WTC11 (cell line): ENCODE data around the gene VGLL1.

ENCODE experiments used
- CTCF ChIP-seq: fragments of 200-600 bp; IDR thresholded peaks from 2 replicates; pipeline ENCODE4 v1.8.0; 2022; ENCODE audit warnings: antibody characterized with exemption
- NFYB ChIP-seq: sonication (generic); formaldehyde crosslinking; conservative IDR thresholded peaks from 2 replicates; pipeline ENCODE4 v1.8.0; 2022; ENCODE audit warnings: low read depth, missing genetic modification reagents
- ZNF138 ChIP-seq: sonication (generic); formaldehyde crosslinking; conservative IDR thresholded peaks from 2 replicates; pipeline ENCODE4 v1.8.1; 2022; ENCODE audit warnings: mild to moderate bottlenecking, moderate library complexity, missing genetic modification reagents
- TF ChIP-seq, protein P1 (sequence below): sonication (generic); formaldehyde crosslinking; IDR thresholded peaks from 2 replicates; pipeline ENCODE4 v1.8.0; 2022; ENCODE audit warnings: mild to moderate bottlenecking, missing genetic modification reagents

DNA sequence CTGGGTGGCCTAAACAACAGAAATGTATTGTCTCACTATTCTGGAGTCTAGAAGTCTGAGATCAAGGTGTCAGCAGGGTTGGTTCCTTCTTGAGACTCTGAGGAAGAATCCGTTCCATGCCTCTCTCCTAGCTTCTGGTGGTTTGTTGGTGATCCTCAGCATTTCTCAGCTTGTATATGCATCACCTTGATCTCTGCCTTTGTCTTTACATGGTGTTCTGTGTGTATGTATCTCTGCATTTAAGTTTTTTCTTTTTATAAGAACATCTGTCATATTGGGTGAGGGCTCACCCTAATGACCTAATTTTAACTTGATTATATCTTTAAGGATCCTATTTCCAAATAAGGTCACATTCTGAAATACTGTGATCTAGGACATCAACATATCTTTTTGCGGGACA is 65.3 kb downstream of the VGLL1 start:
- TF ChIP-seq CTCF (no peak), ZNF138 (no peak), NFYB (CRISPR knock-in tag) (no peak)
- TF ChIP-seq, protein P1, sequence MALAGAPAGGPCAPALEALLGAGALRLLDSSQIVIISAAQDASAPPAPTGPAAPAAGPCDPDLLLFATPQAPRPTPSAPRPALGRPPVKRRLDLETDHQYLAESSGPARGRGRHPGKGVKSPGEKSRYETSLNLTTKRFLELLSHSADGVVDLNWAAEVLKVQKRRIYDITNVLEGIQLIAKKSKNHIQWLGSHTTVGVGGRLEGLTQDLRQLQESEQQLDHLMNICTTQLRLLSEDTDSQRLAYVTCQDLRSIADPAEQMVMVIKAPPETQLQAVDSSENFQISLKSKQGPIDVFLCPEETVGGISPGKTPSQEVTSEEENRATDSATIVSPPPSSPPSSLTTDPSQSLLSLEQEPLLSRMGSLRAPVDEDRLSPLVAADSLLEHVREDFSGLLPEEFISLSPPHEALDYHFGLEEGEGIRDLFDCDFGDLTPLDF (CRISPR knock-in tag): no peak
